ENCODE results near the gene SHOC2.

DNA sequence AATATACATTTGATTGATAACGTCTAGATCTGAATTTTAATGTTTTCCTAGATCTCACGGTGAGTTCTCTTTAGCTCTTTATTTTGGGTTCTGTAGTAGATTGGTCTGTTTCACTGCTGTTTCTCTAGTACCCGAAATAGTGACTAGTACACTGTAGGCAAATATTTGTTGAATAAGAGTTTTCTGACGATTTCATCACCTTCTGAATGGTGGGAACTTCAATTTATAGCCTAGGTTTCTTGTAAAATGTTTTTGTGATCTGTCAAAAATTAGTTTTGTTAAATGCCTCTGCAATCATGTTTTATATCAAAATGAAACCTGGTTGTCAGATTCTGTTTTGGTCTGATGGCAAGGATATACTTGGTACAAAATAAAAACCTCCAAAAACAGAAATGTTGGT is 37.5 kb upstream of the SHOC2 start:
- TF ChIP-seq, protein P1, sequence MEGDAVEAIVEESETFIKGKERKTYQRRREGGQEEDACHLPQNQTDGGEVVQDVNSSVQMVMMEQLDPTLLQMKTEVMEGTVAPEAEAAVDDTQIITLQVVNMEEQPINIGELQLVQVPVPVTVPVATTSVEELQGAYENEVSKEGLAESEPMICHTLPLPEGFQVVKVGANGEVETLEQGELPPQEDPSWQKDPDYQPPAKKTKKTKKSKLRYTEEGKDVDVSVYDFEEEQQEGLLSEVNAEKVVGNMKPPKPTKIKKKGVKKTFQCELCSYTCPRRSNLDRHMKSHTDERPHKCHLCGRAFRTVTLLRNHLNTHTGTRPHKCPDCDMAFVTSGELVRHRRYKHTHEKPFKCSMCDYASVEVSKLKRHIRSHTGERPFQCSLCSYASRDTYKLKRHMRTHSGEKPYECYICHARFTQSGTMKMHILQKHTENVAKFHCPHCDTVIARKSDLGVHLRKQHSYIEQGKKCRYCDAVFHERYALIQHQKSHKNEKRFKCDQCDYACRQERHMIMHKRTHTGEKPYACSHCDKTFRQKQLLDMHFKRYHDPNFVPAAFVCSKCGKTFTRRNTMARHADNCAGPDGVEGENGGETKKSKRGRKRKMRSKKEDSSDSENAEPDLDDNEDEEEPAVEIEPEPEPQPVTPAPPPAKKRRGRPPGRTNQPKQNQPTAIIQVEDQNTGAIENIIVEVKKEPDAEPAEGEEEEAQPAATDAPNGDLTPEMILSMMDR (conservative IDR thresholded peaks at IDR 0.05; ENCODE audit: low read depth in 2 of 2) = no peak
- TF ChIP-seq EZH2 (IDR thresholded peaks at IDR 0.05; ENCODE audit: low read depth, unreplicated experiment) (no peak), POLR2AphosphoS5 (IDR thresholded peaks at IDR 0.05; ENCODE audit: low read depth) (no peak), EZH2phosphoT487 (IDR thresholded peaks at IDR 0.05; ENCODE audit: unreplicated experiment) (no peak), NANOG (IDR thresholded peaks at IDR 0.05; ENCODE audit: borderline replicate concordance) (no peak), JUNB (IDR thresholded peaks at IDR 0.05; ENCODE audit: unreplicated experiment) (no peak)
- TF ChIP-seq, protein P2, sequence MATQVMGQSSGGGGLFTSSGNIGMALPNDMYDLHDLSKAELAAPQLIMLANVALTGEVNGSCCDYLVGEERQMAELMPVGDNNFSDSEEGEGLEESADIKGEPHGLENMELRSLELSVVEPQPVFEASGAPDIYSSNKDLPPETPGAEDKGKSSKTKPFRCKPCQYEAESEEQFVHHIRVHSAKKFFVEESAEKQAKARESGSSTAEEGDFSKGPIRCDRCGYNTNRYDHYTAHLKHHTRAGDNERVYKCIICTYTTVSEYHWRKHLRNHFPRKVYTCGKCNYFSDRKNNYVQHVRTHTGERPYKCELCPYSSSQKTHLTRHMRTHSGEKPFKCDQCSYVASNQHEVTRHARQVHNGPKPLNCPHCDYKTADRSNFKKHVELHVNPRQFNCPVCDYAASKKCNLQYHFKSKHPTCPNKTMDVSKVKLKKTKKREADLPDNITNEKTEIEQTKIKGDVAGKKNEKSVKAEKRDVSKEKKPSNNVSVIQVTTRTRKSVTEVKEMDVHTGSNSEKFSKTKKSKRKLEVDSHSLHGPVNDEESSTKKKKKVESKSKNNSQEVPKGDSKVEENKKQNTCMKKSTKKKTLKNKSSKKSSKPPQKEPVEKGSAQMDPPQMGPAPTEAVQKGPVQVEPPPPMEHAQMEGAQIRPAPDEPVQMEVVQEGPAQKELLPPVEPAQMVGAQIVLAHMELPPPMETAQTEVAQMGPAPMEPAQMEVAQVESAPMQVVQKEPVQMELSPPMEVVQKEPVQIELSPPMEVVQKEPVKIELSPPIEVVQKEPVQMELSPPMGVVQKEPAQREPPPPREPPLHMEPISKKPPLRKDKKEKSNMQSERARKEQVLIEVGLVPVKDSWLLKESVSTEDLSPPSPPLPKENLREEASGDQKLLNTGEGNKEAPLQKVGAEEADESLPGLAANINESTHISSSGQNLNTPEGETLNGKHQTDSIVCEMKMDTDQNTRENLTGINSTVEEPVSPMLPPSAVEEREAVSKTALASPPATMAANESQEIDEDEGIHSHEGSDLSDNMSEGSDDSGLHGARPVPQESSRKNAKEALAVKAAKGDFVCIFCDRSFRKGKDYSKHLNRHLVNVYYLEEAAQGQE (IDR thresholded peaks at IDR 0.05; ENCODE audit: unreplicated experiment) = no peak
- TF ChIP-seq, protein P3, sequence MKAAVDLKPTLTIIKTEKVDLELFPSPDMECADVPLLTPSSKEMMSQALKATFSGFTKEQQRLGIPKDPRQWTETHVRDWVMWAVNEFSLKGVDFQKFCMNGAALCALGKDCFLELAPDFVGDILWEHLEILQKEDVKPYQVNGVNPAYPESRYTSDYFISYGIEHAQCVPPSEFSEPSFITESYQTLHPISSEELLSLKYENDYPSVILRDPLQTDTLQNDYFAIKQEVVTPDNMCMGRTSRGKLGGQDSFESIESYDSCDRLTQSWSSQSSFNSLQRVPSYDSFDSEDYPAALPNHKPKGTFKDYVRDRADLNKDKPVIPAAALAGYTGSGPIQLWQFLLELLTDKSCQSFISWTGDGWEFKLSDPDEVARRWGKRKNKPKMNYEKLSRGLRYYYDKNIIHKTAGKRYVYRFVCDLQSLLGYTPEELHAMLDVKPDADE (IDR thresholded peaks at IDR 0.05) = no peak
